GM12878 (cell line): ENCODE measurements around the gene ZMYND15. TPM values are rescaled to one million over a fixed set of nuclear protein-coding genes. Genes with fewer than 3 reads are reported as not detected.

ENCODE experiments used
- ATAC-seq: fragments of 200-7000 bp; cut with Tn5 transposase; 3 replicates; pipeline ENCODE4 v1.9.1; 2020; ENCODE audit warnings: mild to moderate bottlenecking, moderate library complexity
- BruUV-seq: library from RNA; stranded (reverse); fragments of 400-500 nt; replicated peaks from 2 replicates; lab custom pipeline; 2021; lab: Mats Ljungman, UMichigan
- CTCF ChIA-PET: fragments of 300-600 bp; sonication (Branson Sonifier 250); formaldehyde crosslinking; extraction: SDS; loops from one replicate; lab custom pipeline; 2021; ENCODE audit warnings: inconsistent platforms; lab: Yijun Ruan, JAX
- POLR2A ChIA-PET: fragments of 350-600 bp; formaldehyde crosslinking; extraction: SDS; loops from one replicate; lab custom pipeline; 2021; ENCODE audit warnings: inconsistent platforms; lab: Charles Lee
- RAD21 ChIA-PET: fragments of 300-600 bp; sonication (Branson Sonifier 250); formaldehyde crosslinking; loops from one replicate; lab custom pipeline; 2023; ENCODE audit warnings: antibody characterized with exemption; ENCODE audit not compliant: unreplicated experiment; lab: Charles Lee
- SMC1A ChIA-PET: fragments of 300-600 bp; sonication (Branson Sonifier 250); formaldehyde crosslinking; loops from one replicate; lab custom pipeline; 2023; ENCODE audit not compliant: unreplicated experiment, uncharacterized antibody; lab: Charles Lee
- DNase-seq: peaks from one replicate; pipeline ENCODE4 v3.0.0-alpha.2; 2011; ENCODE audit warnings: low read depth, low spot score
- FAIRE-seq: peaks from 3 replicates; lab custom pipeline; 2011; peaks lifted over from hg19 to GRCh38; lab: Jason Lieb, UNC
- H2AFZ ChIP-seq: 2 replicates; pipeline ENCODE4 v1.6.0; 2011; ENCODE audit warnings: low read depth, low read length, control low read depth; ENCODE audit not compliant: control insufficient read depth
- H3K27ac ChIP-seq: 2 replicates; pipeline ENCODE4 v1.5.1; 2011; ENCODE audit warnings: control low read depth; ENCODE audit not compliant: control insufficient read depth, insufficient read depth
- H3K27me3 ChIP-seq, 2 experiments: replicated peaks in 1 of 2; 2 replicates each; pipeline versions ENCODE4 v1.6.0 to v1.6.1; 2011; ENCODE audit warnings: low read length in 1 of 2; ENCODE audit not compliant: control insufficient read depth in 2 of 2, insufficient read depth in 2 of 2
- H3K36me3 ChIP-seq, 2 experiments: 2 replicates each; pipeline ENCODE4 v1.5.1; 2011; ENCODE audit warnings: low read length in 1 of 2; ENCODE audit not compliant: control insufficient read depth in 2 of 2, insufficient read depth in 2 of 2
- H3K4me1 ChIP-seq: 2 replicates; pipeline ENCODE4 v1.6.1; 2011; ENCODE audit warnings: mild to moderate bottlenecking, low read length, moderate library complexity, mixed read lengths; ENCODE audit not compliant: control insufficient read depth, insufficient read depth
- H3K4me2 ChIP-seq: 2 replicates; pipeline ENCODE4 v1.6.0; 2011; ENCODE audit warnings: control low read depth; ENCODE audit not compliant: control insufficient read depth, insufficient read depth
- H3K4me3 ChIP-seq: fragments of 200-600 bp; sonication (generic); 2 replicates; pipeline ENCODE4 v1.5.1; 2016
- H3K79me2 ChIP-seq: 2 replicates; pipeline ENCODE4 v1.6.0; 2011; ENCODE audit warnings: low read length; ENCODE audit not compliant: control insufficient read depth, insufficient read depth
- H3K9ac ChIP-seq: 2 replicates; pipeline ENCODE4 v1.8.0; 2011; ENCODE audit warnings: low read length, control low read depth, mixed read lengths; ENCODE audit not compliant: control insufficient read depth, insufficient read depth
- H3K9me3 ChIP-seq: replicated peaks from 3 replicates; pipeline ENCODE4 v1.5.1; 2011; ENCODE audit warnings: mild to moderate bottlenecking, low read length; ENCODE audit not compliant: control insufficient read depth, insufficient read depth
- H4K20me1 ChIP-seq: 2 replicates; pipeline ENCODE4 v1.6.0; 2011; ENCODE audit not compliant: control insufficient read depth, insufficient read depth
- E2F8 ChIP-seq: fragments of 450-650 bp; IDR thresholded peaks from 2 replicates; pipeline ENCODE4 v1.6.1; 2018; ENCODE audit warnings: mild to moderate bottlenecking, low read depth, moderate library complexity; ENCODE audit not compliant: partially characterized antibody
- SMAD5 ChIP-seq: IDR thresholded peaks from 2 replicates; pipeline ENCODE4 v1.6.1; 2016; ENCODE audit warnings: antibody characterized with exemption, low read depth
- ZBTB4 ChIP-seq: fragments of 450-650 bp; formaldehyde crosslinking; IDR thresholded peaks from 2 replicates; pipeline ENCODE4 v1.4.0; 2022; ENCODE audit warnings: mild to moderate bottlenecking, moderate library complexity
- WGBS: methylation state at CpG from one replicate; pipeline ENCODE4 v1.1.6; 2016; ENCODE audit warnings: low lambda C conversion rate; ENCODE audit not compliant: insufficient replicate concordance, insufficient coverage; ENCODE audit errors: missing lambda C conversion rate; 5-methylcytosine and 5-hydroxymethylcytosine counted together
- in situ Hi-C: fragments of 300-500 bp; cut with MboI; formaldehyde crosslinking; loops from 9 replicates; pipeline ENCODE4 v1.14.3; 2018; ENCODE audit warnings: mixed read lengths
- intact Hi-C: fragments of 100-400 bp; cut with micrococcal nuclease; formaldehyde crosslinking; loops from one replicate; pipeline ENCODE4 v1.14.2; 2022; ENCODE audit not compliant: unreplicated experiment
- polyA plus RNA-seq, 11 experiments: library from polyadenylated mRNA; depleted of rRNA in 4 of 11; unstranded in 6 of 11; stranded (reverse) in 5 of 11; fragments of >200 nt; fragmentation: Nextera tagmentation in 4 of 11; fragmentation: Illumina TruSeq in 1 of 11; extraction: Ambion mirVana in 4 of 11; extraction: Trizol in 1 of 11; gene quantifications; 1 replicate in 1 of 11; 2 replicates in 10 of 11; pipeline versions ENCODE4 v1.2.1 to v1.2.3, GENCODE V29; 2011 to 2016; ENCODE audit warnings: inconsistent platforms in 2 of 11, missing spikeins in 2 of 11, low read depth in 1 of 11
- total RNA-seq, 4 experiments: library from RNA; depleted of rRNA in 3 of 4; stranded (reverse); fragments of >200 nt in 3 of 4; fragmentation: Illumina TruSeq in 1 of 4; extraction: Trizol in 1 of 4; gene quantifications; 2 replicates each; pipeline versions ENCODE4 v1.2.1 to v1.2.3, GENCODE V29; 2013 to 2021

ZMYND15 gene
- total and polyA plus RNA-seq, 10 of the 15 experiments (the other 5 are each of a cell fraction or from before 2014, with no cell fraction given), result 0.03 to 0.17 (median 0.06) TPM; not detected in 4

GRCh38 chr17:4766201-4766600 is 26.6 kb downstream of the ZMYND15 start:
- Histone ChIP-seq H3K27ac (no peak overlapping the region), H4K20me1 (no peaks in the 10 kb centered on the region), H3K36me3 (no peaks in the 10 kb centered on the region), H3K4me2 (no peak overlapping the region), H3K9ac (no peak overlapping the region), H3K79me2 (no peaks in the 10 kb centered on the region), H2AFZ (no peak overlapping the region), H3K4me3 (no peak overlapping the region), H3K27me3 (no peaks in the 10 kb centered on the region), H3K4me1 (no peaks in the 10 kb centered on the region; the same call in 1 of the 2 replicates), H3K9me3 (no peaks in the 10 kb centered on the region)
- no TSS peak for BruUV-seq
- DNase-seq (no peak), ATAC-seq (no peak), FAIRE-seq (no peak)
- RAD21 ChIA-PET, result no interaction called here
- intact Hi-C loops (no loop called here), in situ Hi-C loops (no loop called here)
- WGBS, result 31% methylated on average over 3 of the region's 3 CpGs
- SMC1A ChIA-PET, result no interaction called here
- TF ChIP-seq ZBTB4 (CRISPR knock-in tag), result no peak
- no peak for TF ChIP-seq E2F8
- TF ChIP-seq SMAD5, result no peak
- POLR2A ChIA-PET, result no interaction called here
- CTCF ChIA-PET, result no interaction called here
